CD8-positive, alpha-beta memory T cell (primary cell): Measurements from ENCODE around the gene LIME1. TPM values are rescaled to one million over a fixed set of nuclear protein-coding genes. Genes with fewer than 3 reads are reported as not detected.

Source experiments
- CTCF ChIA-PET: fragments of 350-600 bp; sonication (Branson Sonifier 250); formaldehyde crosslinking; loops from one replicate; lab custom pipeline; 2021; ENCODE audit warnings: antibody characterized with exemption; lab: Charles Lee
- POLR2A ChIA-PET: fragments of 350-600 bp; sonication (Branson Sonifier 250); formaldehyde crosslinking; loops from one replicate; lab custom pipeline; 2021; ENCODE audit warnings: antibody characterized with exemption; lab: Charles Lee
- DNase-seq, 5 donors: peaks; one replicate each; pipeline versions ENCODE4 v3.0.0 to v3.0.0-alpha.2; 2020 to 2022; ENCODE audit warnings: mixed read lengths in 1 of 5
- H3K27ac ChIP-seq: one replicate; pipeline ENCODE4 v1.7.0; 2013; ENCODE audit warnings: low read depth, mild to moderate bottlenecking, low read length, moderate library complexity
- H3K27me3 ChIP-seq: 2 replicates; pipeline ENCODE4 v1.7.0; 2013; ENCODE audit warnings: low read length, mild to moderate bottlenecking; ENCODE audit not compliant: insufficient read depth, poor library complexity, severe bottlenecking
- H3K36me3 ChIP-seq: 2 replicates; pipeline ENCODE4 v1.7.0; 2013; ENCODE audit warnings: mild to moderate bottlenecking, low read length, moderate library complexity; ENCODE audit not compliant: insufficient read depth
- H3K4me1 ChIP-seq: 2 replicates; pipeline ENCODE4 v1.7.0; 2013; ENCODE audit warnings: mild to moderate bottlenecking, low read length, moderate library complexity; ENCODE audit not compliant: insufficient read depth
- H3K4me3 ChIP-seq: 2 replicates; pipeline ENCODE4 v1.7.0; 2013; ENCODE audit warnings: mild to moderate bottlenecking, low read length
- H3K9me3 ChIP-seq: 2 replicates; pipeline ENCODE4 v1.7.0; 2013; ENCODE audit warnings: mild to moderate bottlenecking, low read length
- H3K27ac Mint-ChIP-seq, 8 donors: one replicate each; pipeline ENCODE4 v1.8.0; 2020 to 2021; ENCODE audit warnings: mixed read lengths in 8 of 8, mild to moderate bottlenecking in 6 of 8, inconsistent platforms in 3 of 8, moderate library complexity in 3 of 8
- H3K27me3 Mint-ChIP-seq, 2 donors: one replicate each; pipeline ENCODE4 v1.8.0; 2020 to 2021; ENCODE audit warnings: mixed read lengths in 2 of 2, mild to moderate bottlenecking in 1 of 2, moderate library complexity in 1 of 2
- H3K36me3 Mint-ChIP-seq, 3 donors: one replicate each; pipeline ENCODE4 v1.8.0; 2020 to 2021; ENCODE audit warnings: mixed read lengths in 3 of 3, inconsistent platforms in 1 of 3, mild to moderate bottlenecking in 1 of 3
- H3K4me1 Mint-ChIP-seq, 3 donors: one replicate each; pipeline ENCODE4 v1.8.0; 2020 to 2021; ENCODE audit warnings: mixed read lengths in 3 of 3, inconsistent platforms in 1 of 3, mild to moderate bottlenecking in 1 of 3
- H3K4me3 Mint-ChIP-seq, 7 donors: one replicate each; pipeline ENCODE4 v1.8.0; 2020 to 2021; ENCODE audit warnings: mixed read lengths in 7 of 7, mild to moderate bottlenecking in 6 of 7, moderate library complexity in 4 of 7, inconsistent platforms in 2 of 7
- H3K9me3 Mint-ChIP-seq, 5 donors: one replicate each; pipeline ENCODE4 v1.8.0; 2020 to 2022; ENCODE audit warnings: mixed read lengths in 5 of 5, mild to moderate bottlenecking in 3 of 5, moderate library complexity in 2 of 5, inconsistent platforms in 1 of 5
- polyA plus RNA-seq: library from polyadenylated mRNA; unstranded; fragments of 300-500 nt; fragmentation: Illumina TruSeq; gene quantifications from one replicate; pipeline ENCODE4 v1.2.3, GENCODE V29; 2021
- total RNA-seq, 2 experiments: library from RNA; stranded (reverse); gene quantifications; one replicate each; pipeline ENCODE4 v1.2.3, GENCODE V29; 2021

LIME1 gene
- total and polyA plus RNA-seq, 3 experiments from 2014 or later = 18.4 to 366 (median 19.6) TPM

DNA sequence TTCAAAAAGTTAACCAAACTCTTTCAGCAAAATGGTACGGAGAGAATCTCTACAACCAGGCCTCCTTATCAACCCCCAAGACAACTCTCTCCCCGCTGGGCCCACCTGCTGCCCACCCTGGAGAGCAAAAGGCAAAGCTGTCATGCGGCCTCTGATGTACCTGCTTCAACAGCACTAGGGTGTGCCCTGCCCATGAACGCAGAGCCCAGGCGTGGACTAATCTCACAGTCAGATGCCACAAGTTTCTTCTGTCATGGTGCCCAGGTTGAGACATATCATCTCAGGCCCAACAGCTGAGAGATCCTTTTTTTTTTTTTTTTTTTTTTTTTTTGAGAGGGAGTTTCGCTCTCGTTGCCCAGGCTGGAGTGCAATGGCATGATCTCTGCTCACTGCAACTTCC, 29.4 kb downstream of the LIME1 start:
- Histone ChIP-seq H3K27ac (no peak overlapping the region), H3K4me1 (no peaks in the 10 kb centered on the region), H3K27me3 (no peaks in the 10 kb centered on the region), H3K9me3 (no peaks in the 10 kb centered on the region), H3K36me3 (no peaks in the 10 kb centered on the region), H3K4me3 (no peak overlapping the region)
- ChIA-PET CTCF (no interaction called here), POLR2A (no interaction called here)
- peak overlapping the region in 1 of 8 donors; percentile 46 for H3K27ac Mint-ChIP-seq
- no peak for DNase-seq
- H3K27me3 Mint-ChIP-seq = peaks cover 2 to 4% of the 10 kb centered on the region in 2 donors
- H3K36me3 Mint-ChIP-seq = no peaks in the 10 kb centered on the region
- H3K9me3 Mint-ChIP-seq = no peaks in the 10 kb centered on the region
- no peak overlapping the region for H3K4me3 Mint-ChIP-seq
- H3K4me1 Mint-ChIP-seq = no peaks in the 10 kb centered on the region

DNA sequence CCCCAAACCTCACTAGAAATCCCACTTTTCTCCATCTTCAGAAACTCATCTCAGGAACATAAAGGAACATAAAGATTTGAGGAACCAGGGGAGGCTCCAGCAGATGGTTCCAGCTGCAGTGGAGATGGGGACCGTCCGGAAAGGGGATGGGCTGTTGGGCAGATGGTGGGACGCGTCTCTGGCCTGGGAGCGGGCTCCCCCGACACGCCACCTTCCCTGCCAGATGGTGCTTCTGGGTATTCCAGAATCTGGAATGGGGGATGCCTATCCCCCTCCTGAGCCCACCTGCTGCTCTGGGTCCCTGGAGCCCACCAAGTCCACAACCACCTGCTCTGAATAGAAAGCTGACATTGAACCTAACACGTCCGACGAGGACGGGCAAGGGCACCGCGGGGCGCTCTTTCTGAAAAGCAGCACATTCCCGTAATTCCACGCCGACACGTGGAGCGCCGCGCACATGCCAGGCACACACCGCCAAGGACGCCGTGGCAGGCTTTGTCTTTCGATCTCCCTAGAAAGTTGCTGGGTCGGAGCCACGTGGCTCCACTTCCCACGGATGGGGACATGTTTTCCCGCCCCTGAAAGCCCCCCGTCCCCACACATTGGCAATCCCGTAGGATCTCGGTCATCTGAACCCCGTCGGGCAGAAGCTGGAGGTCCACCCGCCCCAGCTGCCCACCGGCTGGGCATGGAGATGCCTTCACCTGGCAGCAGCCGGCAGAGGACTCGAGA, 30.4 kb downstream of the LIME1 start:
- Mint-ChIP-seq H3K9me3 (no peaks in the 10 kb centered on the region), H3K27ac (no peak overlapping the region), H3K4me3 (no peak overlapping the region), H3K4me1 (no peaks in the 10 kb centered on the region), H3K36me3 (no peaks in the 10 kb centered on the region), H3K27me3 (peaks cover 2 to 4% of the 10 kb centered on the region in 2 donors)
- ChIA-PET POLR2A (interaction anchor here (0.5 kb wide), 1 partner anchor 27 kb away, joined by 3 read pairs; no protein-coding TSS in a partner anchor), CTCF (no interaction called here)
- no peak overlapping the region for H3K27ac ChIP-seq
- H3K9me3 ChIP-seq = no peaks in the 10 kb centered on the region
- DNase-seq = no peak
- no peak overlapping the region for H3K4me3 ChIP-seq
- H3K27me3 ChIP-seq = no peaks in the 10 kb centered on the region
- H3K4me1 ChIP-seq = no peaks in the 10 kb centered on the region
- no peaks in the 10 kb centered on the region for H3K36me3 ChIP-seq

DNA sequence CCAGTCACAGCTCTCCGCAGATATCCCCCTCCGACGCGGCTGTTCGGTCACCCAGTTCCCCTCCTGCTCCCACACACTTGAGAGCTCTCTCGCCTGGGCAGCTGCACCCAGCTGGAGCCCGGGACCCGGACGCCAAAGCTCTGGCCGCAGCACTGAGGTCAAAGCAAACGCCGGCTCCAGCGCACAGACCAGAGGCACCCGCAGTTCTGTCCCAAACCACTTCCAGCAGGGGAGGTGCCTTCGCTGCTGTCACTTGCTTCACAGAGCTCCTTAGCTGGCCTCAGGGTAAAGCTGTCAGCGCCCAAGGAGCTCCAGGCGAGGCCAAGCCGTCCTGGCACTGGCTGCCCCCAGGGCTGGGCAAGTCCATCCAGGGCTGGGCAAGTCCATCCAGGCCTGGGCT, 31.0 kb downstream of the LIME1 start:
- CTCF ChIA-PET = no interaction called here
- Mint-ChIP-seq H3K27me3 (peaks cover 2 to 4% of the 10 kb centered on the region in 2 donors), H3K4me1 (no peaks in the 10 kb centered on the region), H3K36me3 (no peaks in the 10 kb centered on the region), H3K4me3 (no peak overlapping the region), H3K9me3 (no peaks in the 10 kb centered on the region), H3K27ac (no peak overlapping the region)
- POLR2A ChIA-PET = no interaction called here
- Histone ChIP-seq H3K36me3 (no peaks in the 10 kb centered on the region), H3K9me3 (no peaks in the 10 kb centered on the region), H3K4me1 (no peaks in the 10 kb centered on the region), H3K4me3 (no peak overlapping the region), H3K27me3 (no peaks in the 10 kb centered on the region), H3K27ac (no peak overlapping the region)
- DNase-seq = no peak

DNA sequence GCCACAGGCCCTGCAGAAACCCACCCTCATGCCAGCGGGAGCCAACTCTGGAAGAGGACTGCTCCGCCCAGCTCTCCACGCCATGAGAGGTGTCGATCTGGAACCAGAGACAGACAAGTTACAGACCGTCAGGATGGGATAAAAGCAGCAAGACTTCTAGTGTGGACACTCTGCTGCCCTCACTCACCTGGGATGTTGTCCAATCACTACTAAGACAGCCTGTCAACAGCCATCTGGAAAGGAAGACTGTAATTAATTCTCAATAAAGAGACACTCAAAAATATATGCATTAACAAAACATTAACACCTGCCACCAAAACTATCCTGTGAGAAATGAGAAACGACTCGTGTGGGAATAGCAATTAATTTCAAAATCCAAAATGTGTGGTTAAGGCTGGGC, 31.4 kb downstream of the LIME1 start:
- Mint-ChIP-seq H3K4me1 (no peaks in the 10 kb centered on the region), H3K36me3 (no peaks in the 10 kb centered on the region), H3K27me3 (peaks cover 2 to 4% of the 10 kb centered on the region in 2 donors), H3K27ac (no peak overlapping the region), H3K9me3 (no peaks in the 10 kb centered on the region), H3K4me3 (no peak overlapping the region)
- Histone ChIP-seq H3K27ac (no peak overlapping the region), H3K4me1 (no peaks in the 10 kb centered on the region), H3K36me3 (no peaks in the 10 kb centered on the region), H3K27me3 (no peaks in the 10 kb centered on the region), H3K4me3 (no peak overlapping the region), H3K9me3 (no peaks in the 10 kb centered on the region)
- ChIA-PET CTCF (no interaction called here), POLR2A (no interaction called here)
- no peak for DNase-seq

DNA sequence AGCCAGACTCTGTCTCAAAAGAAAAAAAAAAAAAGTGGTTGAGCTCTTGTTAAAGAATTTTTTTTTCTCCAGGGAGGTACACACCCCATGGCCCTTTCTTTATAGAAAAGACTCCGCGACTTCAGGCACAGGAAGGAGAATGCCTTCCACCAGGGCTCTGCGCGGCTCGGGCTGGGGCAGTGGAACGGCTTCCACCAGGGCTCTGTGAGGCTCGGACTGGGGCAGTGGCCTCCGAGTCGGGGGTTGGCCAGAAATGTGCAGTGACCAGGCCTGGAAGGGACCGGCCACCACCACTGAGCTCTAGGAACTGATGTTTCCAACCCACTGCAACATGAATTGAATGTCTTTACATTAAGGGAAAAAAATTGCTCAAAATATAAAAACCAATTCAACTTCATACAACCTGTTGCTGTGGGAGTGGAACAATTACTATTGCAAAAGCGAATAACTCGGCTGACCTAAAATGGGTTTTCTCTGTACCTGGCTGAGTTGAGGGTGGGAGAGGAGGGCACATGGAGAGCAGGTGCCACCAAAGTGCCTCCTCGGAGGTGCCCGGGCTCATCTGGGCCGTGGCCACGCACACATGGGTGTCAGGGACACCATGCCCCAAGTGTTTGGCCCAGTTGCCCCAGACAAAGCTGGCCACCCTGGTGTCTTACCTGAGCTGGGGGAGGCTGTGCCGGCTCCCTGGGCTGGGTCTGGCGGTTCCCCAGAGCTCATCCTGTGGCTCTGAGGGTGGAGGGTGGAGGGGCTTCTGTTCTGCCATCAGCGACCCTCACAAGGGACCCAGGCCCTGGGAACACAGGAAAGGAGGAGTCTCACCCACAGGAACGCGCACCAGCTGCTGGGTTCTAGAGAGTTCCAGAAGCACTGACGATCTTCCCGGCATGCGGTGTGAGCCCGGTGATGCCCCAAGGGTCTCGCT, 32.4 kb downstream of the LIME1 start:
- ChIA-PET POLR2A (no interaction called here), CTCF (no interaction called here)
- Histone ChIP-seq H3K27me3 (no peaks in the 10 kb centered on the region), H3K4me3 (no peak overlapping the region), H3K4me1 (no peaks in the 10 kb centered on the region), H3K27ac (no peak overlapping the region), H3K9me3 (no peaks in the 10 kb centered on the region), H3K36me3 (no peaks in the 10 kb centered on the region)
- H3K27ac Mint-ChIP-seq = no peak overlapping the region
- no peak overlapping the region for H3K4me3 Mint-ChIP-seq
- DNase-seq = no peak
- no peaks in the 10 kb centered on the region for H3K36me3 Mint-ChIP-seq
- H3K9me3 Mint-ChIP-seq = no peaks in the 10 kb centered on the region
- H3K27me3 Mint-ChIP-seq = peaks cover 0 to 4% of the 10 kb centered on the region in 2 donors
- no peaks in the 10 kb centered on the region for H3K4me1 Mint-ChIP-seq

DNA sequence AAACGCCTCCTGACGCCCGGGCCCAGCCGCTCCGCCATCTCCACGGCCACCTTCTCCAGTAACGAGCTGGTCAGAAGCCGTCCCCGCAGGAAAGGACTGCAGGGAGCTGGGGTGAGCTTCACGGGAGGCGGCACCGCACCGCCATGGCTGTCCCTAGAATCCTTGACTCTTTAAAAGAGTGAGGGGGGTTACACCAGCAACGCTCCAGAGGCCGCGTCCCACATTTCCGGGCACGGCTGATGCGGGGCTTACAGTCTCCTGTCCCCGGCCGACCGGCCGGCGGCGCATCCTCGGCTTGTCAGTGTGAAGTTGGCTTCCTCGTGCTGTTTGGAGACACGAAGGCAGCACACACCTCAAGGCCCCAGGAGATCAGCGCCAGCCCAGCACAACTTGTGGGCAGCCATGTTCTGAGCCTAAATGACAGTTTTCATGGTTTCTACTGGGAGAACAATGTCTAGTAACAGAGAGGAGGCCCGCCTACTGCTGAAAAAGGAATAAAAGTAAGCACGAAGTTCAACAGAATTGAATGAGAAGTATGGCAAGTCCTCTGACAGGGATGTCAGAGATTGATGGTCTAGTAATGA, 33.5 kb downstream of the LIME1 start:
- no peaks in the 10 kb centered on the region for H3K4me1 ChIP-seq
- ChIA-PET POLR2A (no interaction called here), CTCF (no interaction called here)
- Mint-ChIP-seq H3K36me3 (no peaks in the 10 kb centered on the region), H3K4me3 (no peak overlapping the region), H3K27me3 (peaks cover 0 to 4% of the 10 kb centered on the region in 2 donors), H3K27ac (no peak overlapping the region), H3K4me1 (peaks cover 0 to 3% (median 3%) of the 10 kb centered on the region in 3 donors), H3K9me3 (no peaks in the 10 kb centered on the region)
- no peak overlapping the region for H3K4me3 ChIP-seq
- no peaks in the 10 kb centered on the region for H3K9me3 ChIP-seq
- no peak for DNase-seq
- no peak overlapping the region for H3K27ac ChIP-seq
- H3K36me3 ChIP-seq = no peaks in the 10 kb centered on the region
- H3K27me3 ChIP-seq = no peaks in the 10 kb centered on the region

DNA sequence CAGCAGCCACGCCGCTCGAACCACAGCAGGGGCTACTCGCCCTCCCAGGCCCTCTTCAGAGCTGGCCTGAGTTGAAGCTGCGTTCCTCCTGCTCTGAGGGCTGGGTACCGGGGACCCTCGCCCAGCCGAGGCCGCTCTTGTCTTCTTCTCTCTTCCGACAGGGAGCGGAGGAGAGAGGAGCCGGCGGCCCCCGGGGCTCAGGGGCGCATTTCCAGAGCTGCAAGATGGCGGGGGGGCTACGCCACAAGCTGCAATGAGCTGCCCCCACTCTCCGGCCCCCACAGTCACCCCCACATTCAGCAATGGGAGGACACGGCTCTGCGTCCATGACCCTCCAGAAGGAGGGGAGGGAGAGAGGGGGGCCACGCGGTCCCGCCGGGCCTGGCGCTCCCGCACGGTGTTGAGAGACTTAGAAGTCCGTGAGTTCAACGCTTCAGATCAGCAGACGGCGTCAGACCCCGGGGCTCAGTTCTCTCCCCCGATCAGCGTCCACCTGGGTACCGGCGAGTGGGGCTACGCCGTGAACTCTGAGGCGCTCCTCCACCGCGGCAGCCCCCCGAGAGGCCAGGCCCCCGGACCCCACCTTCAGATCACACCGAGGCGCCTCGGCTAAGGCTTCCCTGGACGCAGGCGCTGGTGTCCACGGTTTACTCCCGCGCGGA, 34.7 kb downstream of the LIME1 start:
- no peak overlapping the region for H3K4me3 Mint-ChIP-seq

More for the DNA sequence above, 34.7 kb downstream of the LIME1 start:
- Mint-ChIP-seq H3K27me3 (peaks cover 0 to 4% of the 10 kb centered on the region in 2 donors), H3K27ac (no peak overlapping the region), H3K9me3 (no peaks in the 10 kb centered on the region), H3K4me1 (peaks cover 0 to 3% (median 3%) of the 10 kb centered on the region in 3 donors), H3K36me3 (no peaks in the 10 kb centered on the region)
- H3K27ac ChIP-seq = no peak overlapping the region
- H3K4me1 ChIP-seq = no peaks in the 10 kb centered on the region
- ChIA-PET CTCF (no interaction called here), POLR2A (no interaction called here)
- H3K9me3 ChIP-seq = no peaks in the 10 kb centered on the region
- no peaks in the 10 kb centered on the region for H3K36me3 ChIP-seq
- DNase-seq = no peak
- no peaks in the 10 kb centered on the region for H3K27me3 ChIP-seq
- H3K4me3 ChIP-seq = no peak overlapping the region
